GM18505 (cell line): Measurements from ENCODE around the gene CCDC91.

Source experiments
- ATAC-seq: cut with Tn5 transposase; IDR thresholded peaks from one replicate; pipeline ENCODE4 v1.9.1; 2021; ENCODE audit not compliant: unreplicated experiment
- POLR2A ChIP-seq: IDR thresholded peaks from 4 replicates; pipeline ENCODE4 v1.6.1; 2011; ENCODE audit warnings: borderline replicate concordance; ENCODE audit not compliant: insufficient read depth, insufficient read length; ENCODE audit errors: extremely low read depth

The CCDC91 gene

GRCh38 chr12:28232211-28232928 lies 42.1 kb downstream of the CCDC91 start:
- TF ChIP-seq POLR2A, result no peak
- ATAC-seq, result no peak

GRCh38 chr12:28234444-28234843 lies 44.2 kb downstream of the CCDC91 start:
- ATAC-seq, result no peak
- TF ChIP-seq POLR2A, result no peak

DNA sequence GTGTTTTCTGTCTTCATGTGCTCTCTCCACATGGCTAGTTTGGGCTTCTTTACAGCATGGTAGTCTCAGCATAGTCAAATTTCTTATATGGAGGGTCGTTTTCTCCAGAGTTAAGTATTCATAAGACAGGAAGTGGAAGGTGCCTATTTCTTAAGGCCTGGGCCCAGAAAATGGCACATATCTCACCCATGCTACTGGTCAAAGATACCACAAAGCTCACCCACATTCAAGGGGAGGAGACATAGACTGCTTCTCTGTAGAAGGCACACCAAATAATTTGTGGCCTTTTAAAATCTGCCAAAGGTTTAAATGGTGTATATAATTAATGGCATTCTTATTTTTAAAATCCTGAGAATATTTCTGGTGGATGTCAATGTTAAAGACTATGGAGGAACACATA lies 44.8 kb downstream of the CCDC91 start:
- no peak for TF ChIP-seq POLR2A
- no peak for ATAC-seq

DNA sequence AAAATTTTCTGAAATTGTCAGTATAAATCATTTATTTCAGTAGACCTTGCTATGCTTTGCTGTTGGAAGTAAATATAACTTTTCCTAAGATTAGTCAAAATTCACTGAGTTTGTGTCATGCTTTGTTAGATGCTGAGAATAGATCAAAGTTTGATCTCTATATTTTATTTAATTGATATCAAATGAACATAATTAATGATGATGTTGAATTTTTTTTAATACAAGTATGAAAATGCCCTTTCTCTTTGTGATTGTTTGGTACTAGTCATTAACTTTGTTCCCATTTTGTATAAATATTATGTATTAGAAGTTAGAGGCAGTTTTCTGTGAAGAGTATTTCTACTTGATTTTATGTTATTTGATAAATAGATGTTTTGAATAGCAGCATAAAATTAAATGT lies 45.7 kb downstream of the CCDC91 start:
- ATAC-seq, result no peak
- TF ChIP-seq POLR2A, result no peak

DNA sequence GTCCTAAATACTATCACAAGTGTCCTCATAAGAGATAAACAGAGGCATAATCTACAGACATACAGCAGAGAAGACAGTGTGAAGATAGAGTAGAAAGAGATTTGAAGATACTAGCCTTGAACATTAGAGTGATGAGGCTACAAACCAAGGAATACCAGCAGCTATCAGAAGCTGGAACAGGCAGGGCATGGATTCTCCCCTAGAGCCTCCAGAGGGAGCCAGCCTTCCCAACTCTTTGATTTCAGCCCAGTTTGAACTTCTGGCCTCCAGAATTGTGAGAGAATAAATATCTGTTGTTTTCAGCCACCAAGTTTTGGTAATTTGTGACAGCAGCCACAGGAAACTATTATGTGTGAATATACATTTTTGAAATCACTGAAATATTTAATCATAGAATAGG lies 47.2 kb downstream of the CCDC91 start:
- no peak for TF ChIP-seq POLR2A
- ATAC-seq, result no peak

DNA sequence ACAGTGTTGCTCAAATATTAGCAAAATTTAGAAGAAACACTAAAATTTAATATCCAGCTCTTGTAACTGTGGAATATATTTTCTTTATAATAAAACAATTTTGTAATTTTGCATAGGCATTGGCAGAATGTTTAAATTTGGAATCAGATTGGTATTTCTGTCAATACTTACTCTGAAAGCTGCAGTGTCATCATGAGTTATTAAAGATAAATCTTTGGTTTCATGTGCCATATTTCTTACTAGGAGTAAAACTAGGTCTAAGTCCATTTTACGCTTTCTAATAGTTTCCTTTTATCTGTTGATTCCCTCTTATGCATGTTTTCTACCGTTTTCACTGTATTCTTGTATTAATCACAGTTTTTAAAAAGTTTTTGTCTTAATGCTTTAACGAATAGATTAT lies 49.7 kb downstream of the CCDC91 start:
- no peak for TF ChIP-seq POLR2A

GRCh38 chr12:28240853-28241252 lies 50.6 kb downstream of the CCDC91 start:
- TF ChIP-seq POLR2A, result no peak
- ATAC-seq, result no peak

More for the DNA sequence above, 49.7 kb downstream of the CCDC91 start:
- ATAC-seq, result no peak

- no peak for ATAC-seq
- TF ChIP-seq POLR2A, result no peak
Measured at GRCh38 chr12:28242129-28242495, 51.9 kb downstream of the CCDC91 start.

- no peak for TF ChIP-seq POLR2A
- ATAC-seq, result no peak
Measured at GRCh38 chr12:28242496-28243309, 52.4 kb downstream of the CCDC91 start.

DNA sequence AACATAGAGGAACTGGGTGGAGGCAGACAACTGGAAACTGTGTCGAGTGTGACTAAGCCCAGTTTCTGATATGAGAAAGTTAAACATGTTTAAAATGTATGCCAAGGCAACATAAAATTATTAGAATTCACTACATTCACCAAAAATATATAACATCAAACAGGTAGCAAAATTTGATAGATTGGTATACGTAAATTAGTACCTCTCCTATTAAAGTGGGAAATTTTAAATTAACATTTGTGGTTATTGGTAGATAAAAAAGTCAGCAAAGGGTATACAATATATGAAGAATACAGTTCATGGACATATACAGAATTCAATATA lies 53.0 kb downstream of the CCDC91 start:
- no peak for TF ChIP-seq POLR2A
- ATAC-seq, result no peak

DNA sequence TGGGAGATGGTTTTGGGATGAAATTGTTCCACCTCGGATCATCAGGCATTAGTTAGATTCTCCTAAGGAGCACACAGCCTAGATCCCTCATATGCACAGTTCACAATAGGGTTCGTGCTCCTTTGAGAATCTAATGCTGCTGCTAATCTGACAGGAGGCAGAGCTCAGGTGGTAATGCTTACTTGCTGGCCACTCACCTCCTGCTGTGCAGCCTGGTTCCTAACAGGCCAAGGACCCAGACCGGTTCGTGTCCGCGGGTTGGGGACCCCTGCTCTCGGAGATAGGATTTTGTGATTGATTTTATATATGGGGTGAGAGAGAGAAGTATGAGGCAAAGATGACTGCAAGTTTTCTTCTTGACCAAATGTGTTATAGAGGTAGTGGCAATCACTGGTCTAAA lies 57.5 kb downstream of the CCDC91 start:
- no peak for TF ChIP-seq POLR2A
- no peak for ATAC-seq

DNA sequence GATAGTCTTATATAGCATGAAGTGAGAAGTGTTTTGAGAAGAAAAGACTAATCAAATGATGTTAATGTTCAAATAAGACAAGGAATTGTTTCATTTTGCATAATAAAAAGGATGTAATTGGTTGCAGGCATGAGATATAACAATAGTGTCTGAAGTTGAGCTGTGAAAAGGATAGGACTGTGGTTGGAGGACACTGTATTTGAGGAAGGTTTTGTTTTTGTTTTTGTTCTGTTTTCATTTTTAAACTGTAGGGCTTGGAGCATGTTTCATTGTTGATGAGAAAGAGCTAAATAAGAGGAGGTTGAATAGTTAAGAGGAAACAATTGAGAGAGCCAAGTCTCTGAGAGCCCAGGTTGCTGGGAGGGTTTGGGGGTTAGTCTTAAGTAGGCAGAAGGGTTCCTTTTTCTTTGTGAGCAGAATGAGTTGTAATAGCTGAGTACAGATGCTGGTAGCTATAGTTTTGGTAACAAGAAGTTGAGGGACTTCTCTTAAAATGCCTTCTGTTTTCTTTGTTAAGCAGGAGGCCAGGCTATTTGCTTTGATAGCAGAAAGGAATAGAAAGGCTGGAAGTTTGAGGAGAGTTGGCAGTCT lies 58.4 kb downstream of the CCDC91 start:
- ATAC-seq, result no peak
- TF ChIP-seq POLR2A, result no peak

GRCh38 chr12:28253161-28253641 lies 62.9 kb downstream of the CCDC91 start:
- peak; percentile 96 for ATAC-seq
- no peak for TF ChIP-seq POLR2A

- TF ChIP-seq POLR2A, result no peak
Measured at GRCh38 chr12:28257411-28257810, 67.2 kb downstream of the CCDC91 start.

More at GRCh38 chr12:28257411-28257810, 67.2 kb downstream of the CCDC91 start:
- no peak for ATAC-seq
